Endothelial cell of umbilical vein (primary cell): ENCODE data around the gene ING1. TPM values are rescaled to one million over a fixed set of nuclear protein-coding genes. Genes with fewer than 3 reads are reported as not detected.

Experiments
- BruUV-seq: library from RNA; stranded (reverse); fragments of 400-500 nt; replicated peaks from 2 replicates; lab custom pipeline; 2021; lab: Mats Ljungman, UMichigan
- CTCF ChIA-PET: fragments of 300-600, 350-600 bp; sonication (Branson Sonifier 250); formaldehyde crosslinking; loops from one replicate; lab custom pipeline; 2021; ENCODE audit warnings: antibody characterized with exemption, inconsistent platforms; lab: Charles Lee
- POLR2A ChIA-PET: fragments of 300-600, 350-600 bp; sonication (Branson Sonifier 250); formaldehyde crosslinking; loops from one replicate; lab custom pipeline; 2021; ENCODE audit warnings: antibody characterized with exemption, inconsistent platforms; lab: Charles Lee
- DNase-seq: peaks from one replicate; pipeline ENCODE4 v3.0.0-alpha.2; 2011; ENCODE audit warnings: low read depth, low spot score
- FAIRE-seq: peaks from 2 replicates; lab custom pipeline; 2011; peaks lifted over from hg19 to GRCh38; lab: Jason Lieb, UNC
- H2AFZ ChIP-seq: 2 replicates; pipeline ENCODE4 v1.6.0; 2012; ENCODE audit warnings: low read depth, low read length, control low read depth, inconsistent platforms
- H3K27ac ChIP-seq: 2 replicates; pipeline ENCODE4 v1.5.1; 2011; ENCODE audit warnings: low read depth, mild to moderate bottlenecking, control low read depth, low read length, moderate library complexity; ENCODE audit not compliant: insufficient read depth
- H3K27me3 ChIP-seq, 2 experiments: 2 replicates each; pipeline versions ENCODE4 v1.6.0 to v1.6.1; 2011; ENCODE audit warnings: low read length in 2 of 2, mixed read lengths in 1 of 2; ENCODE audit not compliant: control insufficient read depth in 2 of 2, insufficient read depth in 2 of 2
- H3K36me3 ChIP-seq, 2 experiments: 2 replicates in 1 of 2; 3 replicates in 1 of 2; pipeline ENCODE4 v1.5.1; 2011; ENCODE audit warnings: low read length in 2 of 2, mild to moderate bottlenecking in 1 of 2, moderate library complexity in 1 of 2; ENCODE audit not compliant: control insufficient read depth in 2 of 2, insufficient read depth in 2 of 2; ENCODE audit errors: extremely low read depth in 1 of 2
- H3K4me1 ChIP-seq: 3 replicates; pipeline ENCODE4 v1.5.1; 2011; ENCODE audit warnings: mild to moderate bottlenecking, low read length; ENCODE audit not compliant: control insufficient read depth, insufficient read depth; ENCODE audit errors: extremely low read depth
- H3K4me2 ChIP-seq: 2 replicates; pipeline ENCODE4 v1.6.1; 2011; ENCODE audit warnings: low read length, control low read depth, mixed read lengths; ENCODE audit not compliant: insufficient read depth
- H3K4me3 ChIP-seq, 3 experiments: fragments of 200-600 bp in 1 of 3; sonication (generic), shearing (Covaris generic) in 1 of 3; replicated peaks in 1 of 3; 2 replicates each; pipeline ENCODE4 v1.5.1; 2011 to 2016; ENCODE audit warnings: control low read depth in 3 of 3, low read length in 3 of 3, mild to moderate bottlenecking in 2 of 3, inconsistent platforms in 1 of 3, low read depth in 1 of 3, moderate library complexity in 1 of 3; ENCODE audit not compliant: insufficient read depth in 1 of 3
- H3K79me2 ChIP-seq: 2 replicates; pipeline ENCODE4 v1.6.0; 2012; ENCODE audit warnings: low read length, inconsistent platforms; ENCODE audit not compliant: control insufficient read depth, insufficient read depth
- H3K9ac ChIP-seq: replicated peaks from 2 replicates; pipeline ENCODE3; 2011; ENCODE audit warnings: low read length, control low read depth; ENCODE audit not compliant: insufficient read depth; ENCODE audit errors: extremely low read depth
- H3K9me1 ChIP-seq: replicated peaks from 3 replicates; pipeline ENCODE4 v1.6.0; 2011; ENCODE audit warnings: mild to moderate bottlenecking, low read length; ENCODE audit not compliant: control insufficient read depth, insufficient read depth; ENCODE audit errors: extremely low read depth
- H3K9me3 ChIP-seq: replicated peaks from 2 replicates; pipeline ENCODE4 v1.5.1; 2012; ENCODE audit warnings: low read length, inconsistent platforms; ENCODE audit not compliant: control insufficient read depth, insufficient read depth
- H4K20me1 ChIP-seq: replicated peaks from 2 replicates; pipeline ENCODE3; 2011; ENCODE audit warnings: mild to moderate bottlenecking, low read length; ENCODE audit not compliant: control insufficient read depth, insufficient read depth; ENCODE audit errors: extremely low read depth
- EZH2 ChIP-seq: IDR thresholded peaks from 2 replicates; pipeline ENCODE4 v1.6.1; 2012; ENCODE audit warnings: borderline replicate concordance, low read depth, mild to moderate bottlenecking, moderate library complexity, low read length, inconsistent platforms; ENCODE audit not compliant: severe bottlenecking
- FOS ChIP-seq: IDR thresholded peaks from 2 replicates; pipeline ENCODE4 v1.6.1; 2011; ENCODE audit warnings: mild to moderate bottlenecking, low read length, moderate library complexity, borderline replicate concordance; ENCODE audit not compliant: insufficient read depth
- GATA2 ChIP-seq: IDR thresholded peaks from 2 replicates; pipeline ENCODE4 v1.7.0; 2011; ENCODE audit warnings: low read depth, mild to moderate bottlenecking, moderate library complexity, mixed read lengths, low read length; ENCODE audit not compliant: insufficient read length, insufficient read depth
- JUN ChIP-seq: IDR thresholded peaks from 2 replicates; pipeline ENCODE4 v1.6.1; 2011; ENCODE audit warnings: borderline replicate concordance, low read depth; ENCODE audit not compliant: insufficient read length, insufficient read depth
- MYC ChIP-seq: IDR thresholded peaks from one replicate; pipeline ENCODE4 v1.6.1; 2011; ENCODE audit warnings: mild to moderate bottlenecking, low read depth, low read length
- POLR2A ChIP-seq: IDR thresholded peaks from 2 replicates; pipeline ENCODE4 v1.6.1; 2012; ENCODE audit warnings: low read depth, mild to moderate bottlenecking, control low read depth, low read length
- POLR2AphosphoS5 ChIP-seq: IDR thresholded peaks from 2 replicates; pipeline ENCODE4 v1.6.1; 2012; ENCODE audit warnings: low read depth, mild to moderate bottlenecking, control low read depth, low read length, moderate library complexity; ENCODE audit not compliant: insufficient read depth
- dilution Hi-C: fragments of 300-500 bp; cut with MboI; formaldehyde crosslinking; loops from one replicate; pipeline ENCODE4 v1.15.0; 2019; ENCODE audit warnings: low sequenced_read_pairs; ENCODE audit not compliant: extremely low pct_ligation_motif_present
- intact Hi-C: fragments of 100-400 bp; cut with micrococcal nuclease; formaldehyde crosslinking; loops from one replicate; pipeline ENCODE4 v1.10.0; 2022
- polyA plus RNA-seq, 4 experiments: library from polyadenylated mRNA; depleted of rRNA in 3 of 4; stranded (reverse) in 3 of 4; unstranded in 1 of 4; fragments of >200 nt; gene quantifications; 2 replicates each; pipeline versions ENCODE4 v1.2.1 to v1.2.3, GENCODE V29; 2011 to 2012; ENCODE audit warnings: missing spikeins in 1 of 4
- total RNA-seq: library from RNA; stranded (reverse); gene quantifications from 2 replicates; pipeline ENCODE4 v1.2.3, GENCODE V29; 2021
- TF ChIP-seq, protein P1 (sequence below), 2 donors: IDR thresholded peaks; 1 replicate in 1 of 2; 2 replicates in 1 of 2; pipeline ENCODE4 v1.5.1; 2011; ENCODE audit warnings: low read length in 2 of 2, mild to moderate bottlenecking in 2 of 2, moderate library complexity in 2 of 2, control low read depth in 1 of 2, inconsistent platforms in 1 of 2, low read depth in 1 of 2; ENCODE audit not compliant: insufficient read depth in 1 of 2; ENCODE audit errors: extremely low read depth in 1 of 2
- TF ChIP-seq, protein P2 (sequence below): IDR thresholded peaks from 2 replicates; pipeline ENCODE4 v1.6.1; 2011; ENCODE audit not compliant: insufficient read depth, insufficient read length

Gene ING1
- total and polyA plus RNA-seq, 2 donors (not counting 3 experiments of a cell fraction or from before 2014, with no cell fraction given): 10.4 to 10.9 TPM

DNA sequence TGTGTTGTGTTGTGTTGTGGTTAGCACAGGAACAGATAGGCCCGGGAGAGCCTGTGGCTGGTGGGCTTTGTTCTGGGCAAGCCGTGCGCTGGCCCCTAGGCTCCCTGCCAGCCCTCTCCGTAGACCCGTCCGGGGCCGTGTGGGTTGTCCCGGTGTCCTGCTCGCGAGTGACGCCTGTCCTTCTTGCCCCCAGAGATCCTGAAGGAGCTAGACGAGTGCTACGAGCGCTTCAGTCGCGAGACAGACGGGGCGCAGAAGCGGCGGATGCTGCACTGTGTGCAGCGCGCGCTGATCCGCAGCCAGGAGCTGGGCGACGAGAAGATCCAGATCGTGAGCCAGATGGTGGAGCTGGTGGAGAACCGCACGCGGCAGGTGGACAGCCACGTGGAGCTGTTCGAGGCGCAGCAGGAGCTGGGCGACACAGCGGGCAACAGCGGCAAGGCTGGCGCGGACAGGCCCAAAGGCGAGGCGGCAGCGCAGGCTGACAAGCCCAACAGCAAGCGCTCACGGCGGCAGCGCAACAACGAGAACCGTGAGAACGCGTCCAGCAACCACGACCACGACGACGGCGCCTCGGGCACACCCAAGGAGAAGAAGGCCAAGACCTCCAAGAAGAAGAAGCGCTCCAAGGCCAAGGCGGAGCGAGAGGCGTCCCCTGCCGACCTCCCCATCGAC lies 5.7 kb downstream of the ING1 start:
- BruUV-seq: no TSS peak
- no peak overlapping the region for H3K4me3 ChIP-seq
- H3K4me1 ChIP-seq: peaks cover 13% of the 10 kb centered on the region
- no peaks in the 10 kb centered on the region for H3K9me1 ChIP-seq
- H3K9ac ChIP-seq: no peak overlapping the region
- no peak for FAIRE-seq
- ChIA-PET POLR2A (no interaction called here), CTCF (no interaction called here)
- no peaks in the 10 kb centered on the region for H3K9me3 ChIP-seq
- dilution Hi-C loops: no loop called here
- intact Hi-C loops: loop anchor here (10.0 kb wide), 2 partner anchors 374 to 456 kb away; no protein-coding TSS in a partner anchor
- no peak overlapping the region for H2AFZ ChIP-seq
- peaks cover 53% of the 10 kb centered on the region for H3K79me2 ChIP-seq
- peaks cover 2% of the 10 kb centered on the region for H4K20me1 ChIP-seq
- no peak overlapping the region for H3K4me2 ChIP-seq
- DNase-seq: no peak
- TF ChIP-seq EZH2 (no peak), FOS (no peak), POLR2AphosphoS5 (no peak), MYC (no peak), POLR2A (no peak), GATA2 (no peak), JUN (no peak)
- TF ChIP-seq, protein P1, sequence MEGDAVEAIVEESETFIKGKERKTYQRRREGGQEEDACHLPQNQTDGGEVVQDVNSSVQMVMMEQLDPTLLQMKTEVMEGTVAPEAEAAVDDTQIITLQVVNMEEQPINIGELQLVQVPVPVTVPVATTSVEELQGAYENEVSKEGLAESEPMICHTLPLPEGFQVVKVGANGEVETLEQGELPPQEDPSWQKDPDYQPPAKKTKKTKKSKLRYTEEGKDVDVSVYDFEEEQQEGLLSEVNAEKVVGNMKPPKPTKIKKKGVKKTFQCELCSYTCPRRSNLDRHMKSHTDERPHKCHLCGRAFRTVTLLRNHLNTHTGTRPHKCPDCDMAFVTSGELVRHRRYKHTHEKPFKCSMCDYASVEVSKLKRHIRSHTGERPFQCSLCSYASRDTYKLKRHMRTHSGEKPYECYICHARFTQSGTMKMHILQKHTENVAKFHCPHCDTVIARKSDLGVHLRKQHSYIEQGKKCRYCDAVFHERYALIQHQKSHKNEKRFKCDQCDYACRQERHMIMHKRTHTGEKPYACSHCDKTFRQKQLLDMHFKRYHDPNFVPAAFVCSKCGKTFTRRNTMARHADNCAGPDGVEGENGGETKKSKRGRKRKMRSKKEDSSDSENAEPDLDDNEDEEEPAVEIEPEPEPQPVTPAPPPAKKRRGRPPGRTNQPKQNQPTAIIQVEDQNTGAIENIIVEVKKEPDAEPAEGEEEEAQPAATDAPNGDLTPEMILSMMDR (IDR thresholded peaks at IDR 0.05; ENCODE audit: extremely low read depth in 1 of 2, insufficient read depth in 1 of 2, low read depth in 1 of 2, low read length in 2 of 2): no peak
- TF ChIP-seq, protein P2, sequence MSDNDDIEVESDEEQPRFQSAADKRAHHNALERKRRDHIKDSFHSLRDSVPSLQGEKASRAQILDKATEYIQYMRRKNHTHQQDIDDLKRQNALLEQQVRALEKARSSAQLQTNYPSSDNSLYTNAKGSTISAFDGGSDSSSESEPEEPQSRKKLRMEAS: no peak
- H3K27me3 ChIP-seq: no peaks in the 10 kb centered on the region
- no peak overlapping the region for H3K27ac ChIP-seq
- H3K36me3 ChIP-seq: peaks cover 0 to 5% of the 10 kb centered on the region in 2 experiments
